Hepatic stellate cell (primary cell): ENCODE results near the gene PSAPL1.

Experiments used
- DNase-seq: peaks from one replicate; pipeline ENCODE4 v3.0.0; 2011; ENCODE audit warnings: low spot score

Gene PSAPL1

GRCh38 chr4:7430965-7431695, 3.6 kb downstream of the PSAPL1 start:
- DNase-seq = no peak

- no peak for DNase-seq
Measured at GRCh38 chr4:7430368-7430964, 4.3 kb downstream of the PSAPL1 start.

GRCh38 chr4:7429601-7430078, 5.1 kb downstream of the PSAPL1 start:
- no peak for DNase-seq

- no peak for DNase-seq
Measured at GRCh38 chr4:7429069-7429416, 5.7 kb downstream of the PSAPL1 start.

- no peak for DNase-seq
Measured at GRCh38 chr4:7428261-7429068, 6.3 kb downstream of the PSAPL1 start.

- no peak for DNase-seq
Measured at GRCh38 chr4:7427831-7428260, 6.9 kb downstream of the PSAPL1 start.

GRCh38 chr4:7427361-7427760, 7.4 kb downstream of the PSAPL1 start:
- DNase-seq = no peak

GRCh38 chr4:7426525-7427171, 8.1 kb downstream of the PSAPL1 start:
- no peak for DNase-seq

- DNase-seq = no peak
Measured at GRCh38 chr4:7425591-7426468, 8.9 kb downstream of the PSAPL1 start.

- no peak for DNase-seq
Measured at GRCh38 chr4:7425124-7425523, 9.6 kb downstream of the PSAPL1 start.

- DNase-seq = no peak
Measured at GRCh38 chr4:7424553-7425111, 10.1 kb downstream of the PSAPL1 start.

- DNase-seq = no peak
Measured at GRCh38 chr4:7423801-7424552, 10.8 kb downstream of the PSAPL1 start.

- DNase-seq = no peak
Measured at GRCh38 chr4:7423391-7423790, 11.3 kb downstream of the PSAPL1 start.

- DNase-seq = no peak
Measured at GRCh38 chr4:7422898-7423180, 11.9 kb downstream of the PSAPL1 start.

GRCh38 chr4:7422151-7422897, 12.4 kb downstream of the PSAPL1 start:
- no peak for DNase-seq

- no peak for DNase-seq
Measured at GRCh38 chr4:7421356-7422150, 13.2 kb downstream of the PSAPL1 start.

GRCh38 chr4:7420661-7421040, 14.1 kb downstream of the PSAPL1 start:
- no peak for DNase-seq

GRCh38 chr4:7419961-7420660, 14.6 kb downstream of the PSAPL1 start:
- DNase-seq = no peak
